AG04450 (cell line): ENCODE measurements around the gene B3GALT5. TPM values are rescaled to one million over a fixed set of nuclear protein-coding genes. Genes with fewer than 3 reads are reported as not detected.

Source experiments
- CTCF ChIA-PET: fragments of 300-600, 350-600 bp; formaldehyde crosslinking; extraction: SDS; loops from one replicate; lab custom pipeline; 2022; ENCODE audit warnings: antibody characterized with exemption, inconsistent platforms; lab: Charles Lee
- POLR2A ChIA-PET: fragments of 350-600 bp; formaldehyde crosslinking; extraction: SDS; loops from one replicate; lab custom pipeline; 2021; ENCODE audit warnings: antibody characterized with exemption, inconsistent platforms; lab: Yijun Ruan, JAX
- DNase-seq: peaks from one replicate; pipeline ENCODE4 v3.0.0-alpha.2; 2011; ENCODE audit warnings: low read depth, low spot score
- H3K27ac ChIP-seq: one replicate; pipeline ENCODE4 v1.5.1; 2012; ENCODE audit warnings: low read depth, low read length, control low read depth
- H3K27me3 ChIP-seq: one replicate; pipeline ENCODE4 v1.6.0; 2012; ENCODE audit warnings: low read length; ENCODE audit not compliant: control insufficient read depth, insufficient read depth
- H3K4me3 ChIP-seq: 2 replicates; pipeline ENCODE4 v1.5.1; 2011; ENCODE audit warnings: mild to moderate bottlenecking, low read depth, low read length, control low read depth
- H3K9me3 ChIP-seq: 2 replicates; pipeline ENCODE4 v1.5.1; 2012; ENCODE audit warnings: low read length; ENCODE audit not compliant: control insufficient read depth, insufficient read depth
- CTCF ChIP-seq: IDR thresholded peaks from 2 replicates; pipeline ENCODE4 v1.5.1; 2011; ENCODE audit warnings: low read depth, low read length, control low read depth, inconsistent platforms
- polyA plus RNA-seq: library from polyadenylated mRNA; depleted of rRNA; stranded (reverse); fragments of >200 nt; gene quantifications from 2 replicates; pipeline ENCODE4 v1.2.3, GENCODE V29; 2011

Gene B3GALT5
- polyA plus RNA-seq, 1 experiment = 0.05 TPM

GRCh38 chr21:39599191-39599970, 13.4 kb upstream of the B3GALT5 start:
- ChIA-PET CTCF (no interaction called here), POLR2A (no interaction called here)
- Histone ChIP-seq H3K27ac (no peak overlapping the region), H3K9me3 (no peaks in the 10 kb centered on the region), H3K27me3 (peaks cover 6% of the 10 kb centered on the region), H3K4me3 (no peak overlapping the region)
- TF ChIP-seq CTCF = no peak
- DNase-seq = no peak

GRCh38 chr21:39601187-39601928, 11.4 kb upstream of the B3GALT5 start:
- H3K4me3 ChIP-seq = no peak overlapping the region
- no peak for DNase-seq
- H3K27ac ChIP-seq = no peak overlapping the region
- peaks cover 6% of the 10 kb centered on the region for H3K27me3 ChIP-seq
- ChIA-PET CTCF (interaction anchor here (0.7 kb wide), 1 partner anchor 43 kb away, joined by 3 read pairs; no protein-coding TSS in a partner anchor), POLR2A (no interaction called here)
- H3K9me3 ChIP-seq = no peaks in the 10 kb centered on the region
- TF ChIP-seq CTCF = no peak

- no peak for DNase-seq
- CTCF ChIA-PET = no interaction called here
- no peaks in the 10 kb centered on the region for H3K9me3 ChIP-seq
- no peak overlapping the region for H3K27ac ChIP-seq
- POLR2A ChIA-PET = no interaction called here
- no peak for TF ChIP-seq CTCF
- peaks cover 6% of the 10 kb centered on the region for H3K27me3 ChIP-seq
- no peak overlapping the region for H3K4me3 ChIP-seq
These were observed 10.6 kb upstream of the B3GALT5 start for GRCh38 chr21:39602076-39602689.

- ChIA-PET CTCF (no interaction called here), POLR2A (no interaction called here)
- Histone ChIP-seq H3K9me3 (no peaks in the 10 kb centered on the region), H3K27me3 (peaks cover 6% of the 10 kb centered on the region), H3K4me3 (no peak overlapping the region), H3K27ac (no peak overlapping the region)
- no peak for TF ChIP-seq CTCF
- DNase-seq = no peak
These were observed 9.9 kb upstream of the B3GALT5 start for GRCh38 chr21:39602793-39603192.

GRCh38 chr21:39604951-39605350, 7.8 kb upstream of the B3GALT5 start:
- no peak for TF ChIP-seq CTCF
- ChIA-PET POLR2A (no interaction called here), CTCF (no interaction called here)
- H3K27ac ChIP-seq = no peak overlapping the region
- no peaks in the 10 kb centered on the region for H3K9me3 ChIP-seq
- no peak for DNase-seq
- H3K4me3 ChIP-seq = no peak overlapping the region
- peaks cover 11% of the 10 kb centered on the region for H3K27me3 ChIP-seq
